GM21447 (cell line): ENCODE measurements around the gene CD2BP2.
"Not testable (repeated sequence)": the region's sequence is repeated elsewhere in the genome, so short reads cannot be mapped to it uniquely, and the experiment has no call there.

Source experiments
- ATAC-seq: cut with Tn5 transposase; IDR thresholded peaks from one replicate; pipeline ENCODE4 v1.9.1; 2021; ENCODE audit not compliant: unreplicated experiment

The CD2BP2 gene

GRCh38 chr16:30355144-30355953 is at the start of gene CD2BP2:
CD2BP2 (minus strand) TSS chr16:30355308; CDS start chr16:30354681, 627 bp downstream.
- ATAC-seq: peak; percentile 57

GRCh38 chr16:30401768-30402425 is 46.8 kb upstream of the CD2BP2 start:
- no peak for ATAC-seq

- no peak for ATAC-seq
These were observed 44.5 kb upstream of the CD2BP2 start for GRCh38 chr16:30399435-30400186.

DNA sequence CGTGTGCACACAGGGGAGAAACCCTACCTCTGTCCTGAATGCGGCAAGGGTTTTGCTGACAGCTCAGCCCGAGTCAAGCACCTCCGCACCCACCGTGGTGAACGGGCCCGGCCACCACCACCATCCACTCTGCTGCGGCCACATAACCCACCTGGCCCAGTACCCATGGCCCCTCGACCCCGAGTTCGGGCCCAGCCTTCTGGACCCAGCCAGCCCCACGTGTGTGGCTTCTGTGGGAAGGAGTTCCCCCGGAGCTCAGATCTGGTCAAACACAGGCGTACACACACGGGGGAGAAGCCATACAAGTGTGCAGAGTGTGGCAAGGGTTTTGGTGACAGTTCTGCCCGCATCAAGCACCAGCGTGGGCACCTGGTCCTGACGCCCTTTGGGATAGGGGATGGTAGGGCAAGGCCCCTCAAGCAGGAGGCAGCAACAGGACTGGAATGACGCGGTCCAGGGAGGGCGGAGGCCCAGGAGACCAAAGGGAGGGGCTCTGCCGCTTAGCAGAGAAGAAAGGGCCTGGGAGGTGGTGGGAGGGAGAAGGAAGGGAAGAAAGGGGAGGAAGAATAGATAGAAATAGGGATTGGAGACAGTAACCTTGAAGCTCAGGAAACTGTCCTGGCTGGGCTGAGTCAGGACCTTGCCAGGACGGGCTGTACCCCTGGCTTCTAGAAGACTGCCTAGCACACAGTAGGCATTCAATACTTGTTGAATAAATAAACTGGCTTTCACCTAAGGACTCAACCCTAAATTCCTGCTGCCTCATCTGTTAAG is 43.7 kb upstream of the CD2BP2 start:
- ATAC-seq: no peak

DNA sequence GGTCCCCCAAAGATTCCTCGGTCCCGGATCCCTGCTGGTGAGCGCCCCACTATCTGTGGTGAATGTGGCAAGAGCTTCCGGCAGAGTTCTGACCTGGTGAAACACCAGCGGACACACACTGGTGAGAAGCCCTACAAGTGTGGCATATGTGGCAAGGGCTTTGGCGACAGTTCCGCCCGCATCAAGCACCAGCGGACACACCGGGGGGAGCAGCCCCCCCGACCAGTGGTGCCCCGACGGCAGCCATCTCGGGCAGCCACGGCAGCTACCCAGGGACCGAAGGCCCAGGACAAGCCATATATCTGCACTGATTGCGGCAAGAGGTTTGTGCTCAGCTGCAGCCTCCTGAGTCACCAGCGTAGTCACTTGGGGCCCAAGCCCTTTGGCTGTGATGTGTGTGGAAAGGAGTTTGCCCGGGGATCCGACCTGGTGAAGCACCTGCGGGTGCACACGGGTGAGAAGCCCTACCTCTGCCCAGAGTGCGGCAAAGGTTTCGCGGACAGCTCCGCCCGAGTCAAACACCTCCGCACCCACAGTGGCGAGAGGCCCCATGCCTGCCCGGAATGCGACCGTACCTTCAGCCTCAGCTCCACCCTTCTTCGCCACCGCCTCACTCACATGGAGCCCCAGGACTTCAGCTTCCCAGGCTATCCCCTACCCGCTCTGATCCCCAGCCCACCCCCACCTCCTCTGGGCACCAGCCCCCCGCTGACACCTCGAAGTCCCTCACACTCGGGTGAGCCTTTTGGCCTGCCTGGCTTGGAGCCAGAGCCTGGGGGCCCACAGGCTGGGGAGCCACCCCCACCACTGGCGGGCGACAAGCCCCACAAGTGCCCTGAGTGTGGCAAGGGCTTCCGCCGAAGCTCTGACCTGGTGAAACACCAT is 42.9 kb upstream of the CD2BP2 start:
- no peak for ATAC-seq

GRCh38 chr16:30397056-30397455 is 41.9 kb upstream of the CD2BP2 start:
- ATAC-seq: no peak

GRCh38 chr16:30396627-30397026 is 41.5 kb upstream of the CD2BP2 start:
- not testable (repeated sequence) for ATAC-seq

GRCh38 chr16:30395992-30396585 is 41.0 kb upstream of the CD2BP2 start:
- ATAC-seq: no peak

DNA sequence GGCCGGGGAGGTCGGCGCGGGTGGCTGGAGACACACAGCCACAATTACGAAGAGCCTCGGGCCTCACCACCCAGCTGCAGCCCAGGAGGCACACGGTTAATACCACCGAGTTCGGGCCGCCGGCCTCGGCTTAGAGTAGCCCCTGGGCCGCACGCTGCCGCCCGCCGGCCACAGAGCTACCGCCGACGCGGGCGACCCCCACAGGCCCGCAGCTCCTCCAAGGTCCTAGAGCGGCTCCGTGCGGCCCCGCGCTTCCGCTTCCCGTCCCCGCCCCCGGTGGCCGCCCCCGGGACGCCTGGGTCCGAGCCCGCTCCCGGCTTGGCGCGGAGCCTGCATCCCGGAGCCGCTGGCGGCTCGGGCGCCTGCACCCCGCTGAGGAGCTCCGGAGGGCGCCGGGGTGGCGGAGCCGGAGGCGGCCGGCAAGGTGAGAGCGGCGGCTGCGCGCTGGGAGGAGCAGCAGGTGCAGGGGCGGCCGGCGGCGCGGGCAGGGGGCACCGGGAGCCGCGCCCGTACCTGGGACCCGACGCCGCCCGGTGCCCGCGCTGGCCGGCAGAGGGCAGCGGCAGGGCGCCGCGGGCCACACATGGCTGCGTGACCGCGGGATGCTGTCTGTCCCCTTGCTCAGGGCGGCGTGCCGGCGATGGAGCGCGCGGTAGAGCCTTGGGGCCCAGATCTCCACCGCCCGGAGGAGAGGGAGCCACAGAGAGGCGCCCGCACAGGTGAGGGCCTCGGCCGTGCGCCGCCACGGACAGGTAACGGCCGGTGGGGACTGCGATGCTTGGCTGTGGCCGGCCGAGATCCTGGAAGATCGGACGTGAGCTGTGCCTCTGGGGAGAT is 40.3 kb upstream of the CD2BP2 start, which contains the start of gene ZNF48:
Gene ZNF48 (plus strand): TSS at position 266 of the 837 bp plus-strand sequence. CDS start 375 bp downstream, at position 641.
- ATAC-seq: peak; percentile 56

DNA sequence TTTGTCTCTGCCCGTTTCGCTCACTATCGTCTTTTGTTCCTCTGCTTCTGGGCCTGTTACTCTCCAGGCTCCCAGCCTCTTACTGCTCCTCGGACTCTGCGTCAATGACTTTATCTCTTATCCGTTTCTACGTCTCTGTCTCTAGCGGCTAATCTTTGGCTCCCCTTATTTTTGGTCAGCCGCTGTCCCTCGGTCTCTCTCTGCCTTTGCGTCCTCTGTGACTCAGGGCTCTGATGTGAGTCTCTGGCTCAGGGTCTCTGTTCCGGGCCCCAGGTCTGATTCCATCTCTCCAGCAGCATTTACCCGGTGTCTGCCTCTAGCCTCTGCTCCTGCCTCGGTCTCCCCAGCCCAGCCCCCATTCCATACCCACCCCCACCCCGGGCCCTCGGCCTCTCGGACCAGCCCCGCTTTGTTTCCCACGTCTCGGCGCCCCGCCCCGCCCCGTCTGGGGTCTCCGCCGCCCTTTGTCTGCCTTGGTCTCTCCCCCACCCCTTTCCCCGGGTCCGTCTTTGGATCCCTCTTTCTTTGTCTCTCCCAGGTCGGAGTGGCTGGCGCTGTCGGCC is 39.6 kb upstream of the CD2BP2 start:
- ATAC-seq: no peak

DNA sequence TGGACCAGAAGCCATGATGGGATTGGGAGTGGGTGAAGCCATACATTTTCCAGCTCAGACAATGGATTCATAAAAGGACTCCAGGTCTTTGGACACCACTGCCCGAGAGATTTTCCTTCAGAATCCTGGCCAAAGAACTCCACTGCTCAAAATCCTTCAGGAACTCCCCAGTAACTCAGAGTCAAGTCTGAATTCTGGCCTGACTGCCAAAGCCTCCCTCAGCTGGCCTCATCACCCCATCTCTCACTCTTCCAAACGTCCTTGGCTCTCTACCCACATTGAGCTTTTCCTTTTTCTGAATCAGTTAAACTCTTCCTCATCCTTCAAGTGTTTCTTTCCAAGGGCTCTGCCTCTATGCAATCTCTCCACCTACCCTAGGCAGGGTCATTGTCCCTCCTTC is 28.4 kb upstream of the CD2BP2 start:
- ATAC-seq: no peak

DNA sequence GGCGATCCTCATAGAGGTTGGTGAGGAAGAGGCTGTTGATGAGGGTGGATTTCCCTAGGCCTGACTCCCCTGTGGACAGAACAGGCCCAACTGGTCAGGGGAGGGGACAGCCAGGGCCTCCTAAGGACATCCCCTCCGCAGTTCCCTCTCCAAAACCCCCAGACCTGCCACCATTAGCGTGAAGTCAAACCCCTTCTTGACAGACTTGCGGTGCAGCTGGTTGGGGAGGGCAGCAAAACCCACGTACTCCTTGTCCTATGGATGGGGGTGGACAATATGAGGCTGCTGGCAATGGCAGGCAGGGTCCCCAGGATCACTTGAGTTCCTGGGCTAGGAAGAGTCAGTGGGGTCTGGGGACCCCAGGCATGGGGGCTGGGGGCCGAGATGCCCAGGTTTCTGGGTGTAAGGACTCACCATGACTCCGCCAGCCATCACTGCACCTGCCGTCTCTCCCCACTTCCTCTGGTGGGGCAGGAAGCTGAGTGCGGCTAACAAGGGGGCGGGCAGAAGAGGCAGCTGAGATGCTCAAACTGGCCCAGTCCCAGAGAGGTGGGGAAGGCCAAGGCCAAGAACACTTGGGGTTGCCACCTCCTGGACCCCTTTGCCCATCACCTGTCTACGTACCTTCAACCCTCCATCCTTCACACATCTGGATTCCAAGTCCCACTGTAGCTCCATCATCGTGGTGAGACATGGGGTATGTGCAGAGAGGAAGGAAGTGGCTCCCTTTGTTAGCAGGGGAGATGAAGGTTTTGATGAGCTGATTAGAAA is 27.2 kb upstream of the CD2BP2 start, which contains the start of gene SEPTIN1:
Gene SEPTIN1 (minus strand): TSS at position 451 of the 771 bp plus-strand sequence. CDS start 19 bp downstream, at position 432.
- peak; percentile 34 for ATAC-seq

DNA sequence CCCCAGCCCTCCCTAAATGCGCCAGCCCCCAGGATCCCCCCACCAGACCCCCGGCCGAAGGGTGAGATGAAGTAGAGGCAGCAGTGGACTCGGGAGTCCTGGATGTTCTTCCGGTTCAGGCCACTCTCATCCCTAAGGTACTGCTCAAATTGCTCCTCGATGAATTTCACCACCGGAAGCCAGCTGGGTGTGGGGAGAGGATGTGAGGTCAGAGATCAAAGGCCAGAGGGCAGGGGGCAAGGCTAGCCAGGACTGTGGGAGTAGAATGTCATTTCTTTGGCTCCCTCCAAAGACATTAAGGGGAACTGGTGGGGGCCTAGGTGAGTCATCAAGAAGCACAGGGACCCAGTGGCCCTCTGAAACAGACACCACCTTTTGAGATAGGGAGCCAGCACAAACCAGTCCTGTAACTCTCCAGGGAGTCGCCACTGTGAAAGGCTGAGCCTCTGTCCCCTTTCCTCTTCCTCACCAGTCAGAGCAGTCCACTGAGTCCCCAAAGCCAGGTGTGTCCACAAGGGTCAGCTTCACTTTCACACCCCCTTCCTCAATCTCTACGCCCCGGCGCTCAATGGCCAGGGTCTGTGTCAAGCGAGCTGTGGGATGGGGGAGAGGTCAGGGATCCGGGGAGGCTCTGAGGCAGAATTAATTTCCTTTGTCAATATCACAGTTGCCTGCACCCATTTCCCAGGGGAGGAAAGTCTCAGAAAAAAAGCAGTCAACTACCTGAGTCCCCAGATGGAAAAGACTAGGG is 26.4 kb upstream of the CD2BP2 start:
- ATAC-seq: no peak

GRCh38 chr16:30380803-30381208 is 25.7 kb upstream of the CD2BP2 start:
- no peak for ATAC-seq

DNA sequence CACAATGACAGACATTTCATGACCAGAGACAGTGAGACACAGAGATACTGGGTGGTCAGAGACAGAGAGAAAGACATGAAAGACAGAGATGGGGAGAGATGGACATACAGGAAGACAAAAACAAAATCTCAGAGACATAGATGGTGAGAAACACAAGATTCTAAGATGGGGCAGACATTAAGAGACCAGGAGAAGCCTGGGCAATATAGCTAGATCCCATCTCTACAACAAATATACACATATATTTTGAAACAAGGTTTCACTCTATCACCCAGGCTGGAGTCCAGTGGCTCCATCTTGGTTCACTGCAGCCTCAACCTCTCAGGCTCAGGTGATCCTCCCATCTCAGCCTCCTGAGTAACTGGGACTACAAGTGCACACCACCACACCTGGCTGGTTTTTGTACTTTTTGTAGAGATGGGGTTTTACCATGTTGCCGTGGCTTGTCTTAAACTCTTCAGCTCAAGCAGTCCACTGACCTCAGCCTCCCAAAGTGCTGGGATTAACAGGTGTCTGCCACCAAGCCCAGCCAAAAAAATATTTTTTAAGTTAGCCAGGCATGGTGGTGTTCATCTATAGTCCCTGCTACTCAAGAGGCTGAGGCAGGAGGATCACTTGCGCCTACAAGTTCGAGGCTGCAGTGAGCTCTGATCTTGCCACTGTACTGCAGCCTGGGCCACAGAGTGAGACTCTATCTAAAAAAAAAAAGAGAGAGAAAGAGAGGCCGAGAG is 25.1 kb upstream of the CD2BP2 start:
- no peak for ATAC-seq
